ENCODE measurements around the gene NAV3.

NAV3 gene

DNA sequence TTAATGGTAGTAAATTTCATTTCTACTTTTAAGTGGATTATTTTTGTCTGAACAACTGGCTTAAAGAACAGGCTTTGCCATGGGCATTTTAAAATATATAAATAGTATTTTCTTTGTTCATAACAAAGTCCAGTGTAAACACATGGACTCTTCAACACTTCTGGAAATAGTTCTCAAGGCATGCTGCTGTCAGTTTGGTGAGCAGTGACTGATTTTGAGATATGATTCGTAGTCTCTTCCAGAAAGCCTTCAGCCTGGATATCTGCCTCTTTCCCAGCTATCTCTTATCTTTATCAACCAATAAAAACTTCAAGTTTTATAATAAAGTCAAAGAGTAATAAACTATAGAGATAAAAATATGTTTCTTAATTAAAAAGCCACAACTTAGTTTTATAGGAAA, 110.7 kb downstream of the NAV3 start:
- Histone ChIP-seq H3K36me3 (replicated peaks; ENCODE audit: low read depth, low read length) (no peaks in the 10 kb centered on the region), H4K20me1 (ENCODE audit: insufficient read depth, low read length) (no peaks in the 10 kb centered on the region), H3K79me2 (ENCODE audit: low read length) (no peaks in the 10 kb centered on the region), H3K4me3 (ENCODE audit: low read length) (no peak overlapping the region), H3K27ac (ENCODE audit: low read length) (no peak overlapping the region), H2AFZ (ENCODE audit: low read depth, low read length) (no peak overlapping the region), H3K27me3 (ENCODE audit: low read depth, low read length) (no peaks in the 10 kb centered on the region), H3K9ac (ENCODE audit: low read length) (no peak overlapping the region), H3K4me1 (ENCODE audit: low read length) (no peaks in the 10 kb centered on the region), H3K9me3 (ENCODE audit: insufficient read depth, low read length) (no peaks in the 10 kb centered on the region), H3K4me2 (ENCODE audit: low read length) (no peak overlapping the region)
- TF ChIP-seq EZH2phosphoT487 (IDR thresholded peaks at IDR 0.05; ENCODE audit: low read depth), result no peak
- TF ChIP-seq, protein P1, sequence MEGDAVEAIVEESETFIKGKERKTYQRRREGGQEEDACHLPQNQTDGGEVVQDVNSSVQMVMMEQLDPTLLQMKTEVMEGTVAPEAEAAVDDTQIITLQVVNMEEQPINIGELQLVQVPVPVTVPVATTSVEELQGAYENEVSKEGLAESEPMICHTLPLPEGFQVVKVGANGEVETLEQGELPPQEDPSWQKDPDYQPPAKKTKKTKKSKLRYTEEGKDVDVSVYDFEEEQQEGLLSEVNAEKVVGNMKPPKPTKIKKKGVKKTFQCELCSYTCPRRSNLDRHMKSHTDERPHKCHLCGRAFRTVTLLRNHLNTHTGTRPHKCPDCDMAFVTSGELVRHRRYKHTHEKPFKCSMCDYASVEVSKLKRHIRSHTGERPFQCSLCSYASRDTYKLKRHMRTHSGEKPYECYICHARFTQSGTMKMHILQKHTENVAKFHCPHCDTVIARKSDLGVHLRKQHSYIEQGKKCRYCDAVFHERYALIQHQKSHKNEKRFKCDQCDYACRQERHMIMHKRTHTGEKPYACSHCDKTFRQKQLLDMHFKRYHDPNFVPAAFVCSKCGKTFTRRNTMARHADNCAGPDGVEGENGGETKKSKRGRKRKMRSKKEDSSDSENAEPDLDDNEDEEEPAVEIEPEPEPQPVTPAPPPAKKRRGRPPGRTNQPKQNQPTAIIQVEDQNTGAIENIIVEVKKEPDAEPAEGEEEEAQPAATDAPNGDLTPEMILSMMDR (IDR thresholded peaks at IDR 0.05; ENCODE audit: low read depth, low read length), result no peak

DNA sequence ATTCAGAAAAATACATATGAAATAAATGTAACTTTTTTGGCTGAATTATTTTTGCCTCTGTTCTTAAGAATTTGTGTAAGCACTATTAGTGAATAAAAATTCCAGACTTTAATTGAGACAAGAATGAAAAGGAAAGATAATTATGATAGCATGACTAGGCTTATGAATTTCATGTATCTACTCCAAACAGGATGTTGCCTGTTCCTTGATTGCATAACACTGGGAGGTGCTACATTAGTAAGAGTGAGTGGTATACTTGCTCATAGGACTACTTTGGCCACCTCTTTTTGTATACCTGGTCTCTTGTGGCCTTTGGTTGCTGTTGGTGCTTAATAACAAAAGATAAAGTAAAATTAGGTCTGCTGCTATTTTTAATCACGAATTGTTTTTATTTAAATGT, 112.8 kb downstream of the NAV3 start:
- H3K4me1 ChIP-seq (ENCODE audit: low read length), result no peaks in the 10 kb centered on the region
- H4K20me1 ChIP-seq (ENCODE audit: insufficient read depth, low read length), result no peaks in the 10 kb centered on the region
- TF ChIP-seq EZH2phosphoT487 (IDR thresholded peaks at IDR 0.05; ENCODE audit: low read depth), result no peak
- TF ChIP-seq, protein P1 (IDR thresholded peaks at IDR 0.05; ENCODE audit: low read depth, low read length), result no peak
- no peak overlapping the region for H2AFZ ChIP-seq (ENCODE audit: low read depth, low read length)
- H3K9ac ChIP-seq (ENCODE audit: low read length), result no peak overlapping the region
- no peak overlapping the region for H3K4me2 ChIP-seq (ENCODE audit: low read length)
- no peak overlapping the region for H3K27ac ChIP-seq (ENCODE audit: low read length)
- H3K27me3 ChIP-seq (ENCODE audit: low read depth, low read length), result no peaks in the 10 kb centered on the region
- H3K9me3 ChIP-seq (ENCODE audit: insufficient read depth, low read length), result no peaks in the 10 kb centered on the region
- no peaks in the 10 kb centered on the region for H3K36me3 ChIP-seq (replicated peaks; ENCODE audit: low read depth, low read length)
- H3K4me3 ChIP-seq (ENCODE audit: low read length), result no peak overlapping the region
- H3K79me2 ChIP-seq (ENCODE audit: low read length), result no peaks in the 10 kb centered on the region

DNA sequence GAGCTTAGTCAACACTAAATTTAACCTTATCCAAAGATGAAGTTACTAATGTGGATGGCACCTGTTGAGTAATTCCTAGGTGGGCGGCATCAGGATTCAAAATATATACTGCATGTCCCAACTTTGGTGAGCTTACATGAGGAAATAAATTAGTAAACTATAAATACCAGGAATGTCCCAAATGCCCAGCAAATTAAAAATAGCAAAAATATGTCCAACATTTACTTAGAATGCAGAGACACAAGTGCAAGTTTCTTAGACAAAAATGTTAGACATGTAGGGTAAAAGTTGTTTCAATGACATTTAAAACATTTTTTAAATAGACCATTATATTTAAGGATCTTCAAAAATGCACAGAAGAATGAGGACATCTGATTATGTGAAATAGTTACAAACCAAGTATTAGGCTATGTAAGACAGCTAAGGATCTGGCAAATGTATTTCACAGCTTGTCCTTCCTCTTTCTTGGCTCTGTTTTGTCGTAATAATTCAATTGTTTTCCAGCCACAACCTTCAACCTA, 115.9 kb downstream of the NAV3 start:
- Histone ChIP-seq H3K36me3 (replicated peaks; ENCODE audit: low read depth, low read length) (no peaks in the 10 kb centered on the region), H3K27ac (ENCODE audit: low read length) (no peak overlapping the region), H3K9me3 (ENCODE audit: insufficient read depth, low read length) (no peaks in the 10 kb centered on the region), H3K79me2 (ENCODE audit: low read length) (no peaks in the 10 kb centered on the region), H3K4me3 (ENCODE audit: low read length) (no peak overlapping the region), H4K20me1 (ENCODE audit: insufficient read depth, low read length) (no peaks in the 10 kb centered on the region), H2AFZ (ENCODE audit: low read depth, low read length) (no peak overlapping the region), H3K4me1 (ENCODE audit: low read length) (no peaks in the 10 kb centered on the region), H3K27me3 (ENCODE audit: low read depth, low read length) (no peaks in the 10 kb centered on the region), H3K4me2 (ENCODE audit: low read length) (no peak overlapping the region), H3K9ac (ENCODE audit: low read length) (no peak overlapping the region)
- no peak for TF ChIP-seq EZH2phosphoT487 (IDR thresholded peaks at IDR 0.05; ENCODE audit: low read depth)

DNA sequence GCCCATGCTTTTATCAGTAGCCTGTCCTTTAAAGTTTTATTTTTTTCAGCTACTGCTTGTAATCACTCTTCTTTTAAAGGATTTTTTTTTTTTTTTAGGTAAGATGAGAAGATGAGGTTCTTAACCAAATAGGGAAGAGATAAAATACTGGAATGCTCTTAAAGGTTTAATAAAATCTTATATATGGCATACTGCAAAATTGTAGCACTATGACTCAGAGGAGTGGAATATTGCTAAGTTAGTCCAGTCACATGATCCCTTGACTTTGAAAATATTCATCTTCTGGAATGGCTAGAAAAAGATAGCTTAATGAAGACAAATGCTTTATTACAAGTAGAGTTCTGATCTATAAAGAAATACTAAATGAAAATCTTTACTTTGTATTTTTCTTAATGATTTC, 116.6 kb downstream of the NAV3 start:
- no peaks in the 10 kb centered on the region for H3K9me3 ChIP-seq (ENCODE audit: insufficient read depth, low read length)
- no peaks in the 10 kb centered on the region for H4K20me1 ChIP-seq (ENCODE audit: insufficient read depth, low read length)
- no peak overlapping the region for H3K27ac ChIP-seq (ENCODE audit: low read length)
- no peak overlapping the region for H3K4me2 ChIP-seq (ENCODE audit: low read length)
- H3K36me3 ChIP-seq (replicated peaks; ENCODE audit: low read depth, low read length), result no peaks in the 10 kb centered on the region
- no peak overlapping the region for H2AFZ ChIP-seq (ENCODE audit: low read depth, low read length)
- H3K79me2 ChIP-seq (ENCODE audit: low read length), result no peaks in the 10 kb centered on the region
- H3K27me3 ChIP-seq (ENCODE audit: low read depth, low read length), result no peaks in the 10 kb centered on the region
- no peak overlapping the region for H3K9ac ChIP-seq (ENCODE audit: low read length)
- no peak overlapping the region for H3K4me3 ChIP-seq (ENCODE audit: low read length)
- TF ChIP-seq EZH2phosphoT487 (IDR thresholded peaks at IDR 0.05; ENCODE audit: low read depth), result no peak
- TF ChIP-seq, protein P1 (IDR thresholded peaks at IDR 0.05; ENCODE audit: low read depth, low read length), result no peak
- H3K4me1 ChIP-seq (ENCODE audit: low read length), result no peaks in the 10 kb centered on the region

All from OCI-LY3 (cell line).